ENCODE data around the gene LAGE3. TPM values are rescaled to one million over a fixed set of nuclear protein-coding genes. Genes with fewer than 3 reads are reported as not detected.

The LAGE3 gene
- total RNA-seq, 1 experiment from 2014 or later = 21.1 TPM

- no peak for TF ChIP-seq CTCF (IDR thresholded peaks at IDR 0.05; ENCODE audit: unreplicated experiment)
- Mint-ChIP-seq H3K36me3 (ENCODE audit: insufficient read depth, unreplicated experiment) (peaks cover 18% of the 10 kb centered on the region), H3K4me3 (ENCODE audit: unreplicated experiment) (no peak overlapping the region), H3K27ac (ENCODE audit: low read depth, unreplicated experiment) (no peak overlapping the region), H3K4me1 (ENCODE audit: insufficient read depth, unreplicated experiment) (peaks cover 4% of the 10 kb centered on the region), H3K9me3 (ENCODE audit: unreplicated experiment) (no peaks in the 10 kb centered on the region), H3K27me3 (ENCODE audit: insufficient read depth, unreplicated experiment) (peaks cover 7% of the 10 kb centered on the region)
- ChIA-PET CTCF (interaction anchor here (0.5 to 0.6 kb wide), 2 partner anchors 1504 to 1539 kb away, joined by 3 read pairs; no protein-coding TSS in a partner anchor), POLR2A (no interaction called here)
- intact Hi-C loops (cut with micrococcal nuclease) = no loop called here
- no peak for DNase-seq (ENCODE audit: unreplicated experiment)
- BruUV-seq (replicated peaks) = no TSS peak
These were observed 15.4 kb downstream of the LAGE3 start for GRCh38 chrX:154463611-154464220.

- no peaks in the 10 kb centered on the region for H3K9me3 Mint-ChIP-seq (ENCODE audit: unreplicated experiment)
- no peak overlapping the region for H3K4me3 Mint-ChIP-seq (ENCODE audit: unreplicated experiment)
- BruUV-seq (replicated peaks) = no TSS peak
- ChIA-PET CTCF (interaction anchor here (1.2 kb wide), 1 partner anchor 65 kb away, joined by 5 read pairs; no protein-coding TSS in a partner anchor), POLR2A (no interaction called here)
- no peak for TF ChIP-seq CTCF (IDR thresholded peaks at IDR 0.05; ENCODE audit: unreplicated experiment)
- intact Hi-C loops (cut with micrococcal nuclease) = no loop called here
- peaks cover 7% of the 10 kb centered on the region for H3K27me3 Mint-ChIP-seq (ENCODE audit: insufficient read depth, unreplicated experiment)
- peaks cover 14% of the 10 kb centered on the region for H3K36me3 Mint-ChIP-seq (ENCODE audit: insufficient read depth, unreplicated experiment)
- no peak for DNase-seq (ENCODE audit: unreplicated experiment)
- H3K27ac Mint-ChIP-seq (ENCODE audit: low read depth, unreplicated experiment) = no peak overlapping the region
- H3K4me1 Mint-ChIP-seq (ENCODE audit: insufficient read depth, unreplicated experiment) = peaks cover 7% of the 10 kb centered on the region
These were observed 16.7 kb downstream of the LAGE3 start for GRCh38 chrX:154462396-154462795.

GRCh38 chrX:154460326-154460725 is 18.8 kb downstream of the LAGE3 start:
- intact Hi-C loops (cut with micrococcal nuclease) = no loop called here
- peak overlapping the region; percentile 5 for H3K4me3 Mint-ChIP-seq (ENCODE audit: unreplicated experiment)
- no peak overlapping the region for H3K27ac Mint-ChIP-seq (ENCODE audit: low read depth, unreplicated experiment)
- POLR2A ChIA-PET = no interaction called here
- peaks cover 10% of the 10 kb centered on the region for H3K4me1 Mint-ChIP-seq (ENCODE audit: insufficient read depth, unreplicated experiment)
- CTCF ChIA-PET = interaction anchor here (0.7 to 1.3 kb wide), 2 partner anchors 67 to 81 kb away, joined by 3 read pairs; no protein-coding TSS in a partner anchor
- TSS peak; percentile 20 for BruUV-seq (replicated peaks)
- no peaks in the 10 kb centered on the region for H3K9me3 Mint-ChIP-seq (ENCODE audit: unreplicated experiment)
- no peak for DNase-seq (ENCODE audit: unreplicated experiment)
- no peak for TF ChIP-seq CTCF (IDR thresholded peaks at IDR 0.05; ENCODE audit: unreplicated experiment)
- peaks cover 11% of the 10 kb centered on the region for H3K36me3 Mint-ChIP-seq (ENCODE audit: insufficient read depth, unreplicated experiment)
- H3K27me3 Mint-ChIP-seq (ENCODE audit: insufficient read depth, unreplicated experiment) = peaks cover 7% of the 10 kb centered on the region

- intact Hi-C loops (cut with micrococcal nuclease) = no loop called here
- Mint-ChIP-seq H3K27me3 (ENCODE audit: insufficient read depth, unreplicated experiment) (peaks cover 11% of the 10 kb centered on the region), H3K36me3 (ENCODE audit: insufficient read depth, unreplicated experiment) (peaks cover 11% of the 10 kb centered on the region), H3K9me3 (ENCODE audit: unreplicated experiment) (no peaks in the 10 kb centered on the region), H3K4me3 (ENCODE audit: unreplicated experiment) (peak overlapping the region; percentile 70), H3K27ac (ENCODE audit: low read depth, unreplicated experiment) (no peak overlapping the region), H3K4me1 (ENCODE audit: insufficient read depth, unreplicated experiment) (peaks cover 10% of the 10 kb centered on the region)
- CTCF ChIA-PET = interaction anchor here (1.3 kb wide), 1 partner anchor 67 kb away, joined by 3 read pairs; no protein-coding TSS in a partner anchor
- TF ChIP-seq CTCF (IDR thresholded peaks at IDR 0.05; ENCODE audit: unreplicated experiment) = no peak
- BruUV-seq (replicated peaks) = no TSS peak
- POLR2A ChIA-PET = interaction anchor here (1.2 to 1.6 kb wide), 2 partner anchors 30 to 31 kb away, joined by 5 to 12 read pairs; partner anchors contain the start of genes ATP6AP1 and SLC10A3
- no peak for DNase-seq (ENCODE audit: unreplicated experiment)
These were observed 19.2 kb downstream of the LAGE3 start for GRCh38 chrX:154459832-154460231.

Measured in MCF 10A (cell line).